HFFc6 (cell line): ENCODE results near the gene U2AF2. TPM values are rescaled to one million over a fixed set of nuclear protein-coding genes. Genes with fewer than 3 reads are reported as not detected.

Experiments
- DNase-seq: peaks from one replicate; pipeline ENCODE4 v3.0.0-alpha.2; 2018
- H3K27ac Mint-ChIP-seq: 2 replicates; pipeline ENCODE4 v1.8.0; 2020; ENCODE audit warnings: mild to moderate bottlenecking, mixed read lengths
- H3K27me3 Mint-ChIP-seq: 2 replicates; pipeline ENCODE4 v1.8.0; 2021; ENCODE audit warnings: mild to moderate bottlenecking, moderate library complexity, mixed read lengths; ENCODE audit not compliant: insufficient read depth
- H3K36me3 Mint-ChIP-seq: 2 replicates; pipeline ENCODE4 v1.8.0; 2021; ENCODE audit warnings: low read depth, mixed read lengths
- H3K4me1 Mint-ChIP-seq: 2 replicates; pipeline ENCODE4 v1.8.0; 2020; ENCODE audit warnings: low read depth, mixed read lengths
- H3K4me3 Mint-ChIP-seq: 2 replicates; pipeline ENCODE4 v1.8.0; 2020; ENCODE audit warnings: mild to moderate bottlenecking, moderate library complexity, mixed read lengths
- H3K9me3 Mint-ChIP-seq: 2 replicates; pipeline ENCODE4 v1.8.0; 2020; ENCODE audit warnings: mild to moderate bottlenecking, mixed read lengths
- CTCF ChIP-seq: fragments of 200-600 bp; sonication (generic); IDR thresholded peaks from 2 replicates; pipeline ENCODE4 v1.5.0; 2021; ENCODE audit warnings: antibody characterized with exemption, mild to moderate bottlenecking
- total RNA-seq, 6 experiments: library from RNA; stranded (reverse); fragmentation: NEBNext Ultra II Directional; extraction: Animal tissue kit (Norgen Biotek cat#: 25700); gene quantifications; 2 replicates in 1 of 6; 3 replicates in 5 of 6; pipeline ENCODE4 v1.2.3, GENCODE V29; 2021

The U2AF2 gene
- total RNA-seq, 6 experiments from 2014 or later, result 212 to 241 (median 226) TPM

- no peak overlapping the region for H3K4me3 Mint-ChIP-seq
- H3K9me3 Mint-ChIP-seq, result no peaks in the 10 kb centered on the region
- H3K36me3 Mint-ChIP-seq, result peaks cover 4% of the 10 kb centered on the region; the same call in 1 of the 2 replicates
- H3K27me3 Mint-ChIP-seq, result peaks cover 1% of the 10 kb centered on the region
- no peak for DNase-seq
- no peak for TF ChIP-seq CTCF
- H3K27ac Mint-ChIP-seq, result no peak overlapping the region
- peaks cover 33% of the 10 kb centered on the region for H3K4me1 Mint-ChIP-seq
Observed at GRCh38 chr19:55668603-55669348, 13.9 kb downstream of the U2AF2 start.

- no peak for DNase-seq
- Mint-ChIP-seq H3K36me3 (peaks cover 4% of the 10 kb centered on the region; the same call in 1 of the 2 replicates), H3K4me3 (no peak overlapping the region), H3K4me1 (peaks cover 38% of the 10 kb centered on the region), H3K27ac (no peak overlapping the region), H3K9me3 (no peaks in the 10 kb centered on the region), H3K27me3 (peaks cover 1% of the 10 kb centered on the region)
- no peak for TF ChIP-seq CTCF
Observed at GRCh38 chr19:55669418-55670279, 14.8 kb downstream of the U2AF2 start.

GRCh38 chr19:55670280-55671053 is 15.6 kb downstream of the U2AF2 start:
- Mint-ChIP-seq H3K36me3 (peaks cover 6% of the 10 kb centered on the region), H3K4me1 (peaks cover 38% of the 10 kb centered on the region), H3K27ac (peak overlapping the region; percentile 3), H3K9me3 (no peaks in the 10 kb centered on the region), H3K27me3 (peaks cover 3% of the 10 kb centered on the region), H3K4me3 (no peak overlapping the region)
- no peak for DNase-seq
- TF ChIP-seq CTCF, result no peak

- Mint-ChIP-seq H3K27me3 (peaks cover 7% of the 10 kb centered on the region), H3K4me1 (peaks cover 39% of the 10 kb centered on the region), H3K36me3 (peaks cover 9% of the 10 kb centered on the region), H3K9me3 (no peaks in the 10 kb centered on the region), H3K27ac (peak overlapping the region; percentile 3; the same call in 1 of the 2 replicates), H3K4me3 (no peak overlapping the region)
- TF ChIP-seq CTCF, result no peak
- no peak for DNase-seq
Observed at GRCh38 chr19:55671054-55671378, 16.2 kb downstream of the U2AF2 start.

- H3K4me3 Mint-ChIP-seq, result peak overlapping the region; percentile 54
- H3K36me3 Mint-ChIP-seq, result peaks cover 14% of the 10 kb centered on the region
- no peak for TF ChIP-seq CTCF
- H3K9me3 Mint-ChIP-seq, result no peaks in the 10 kb centered on the region
- peaks cover 7% of the 10 kb centered on the region for H3K27me3 Mint-ChIP-seq
- peaks cover 53% of the 10 kb centered on the region for H3K4me1 Mint-ChIP-seq
- no peak for DNase-seq
- peak overlapping the region; percentile 66 for H3K27ac Mint-ChIP-seq
Observed at GRCh38 chr19:55672418-55672817, 17.6 kb downstream of the U2AF2 start.
